Endothelial cell of umbilical vein (primary cell): Measurements from ENCODE around the gene IPP. TPM values are rescaled to one million over a fixed set of nuclear protein-coding genes. Genes with fewer than 3 reads are reported as not detected.
A peak's percentile ranks its signal among the peaks of the same experiment; 100 is the strongest.

Source experiments
- BruUV-seq: library from RNA; stranded (reverse); fragments of 400-500 nt; replicated peaks from 2 replicates; lab custom pipeline; 2021; lab: Mats Ljungman, UMichigan
- CTCF ChIA-PET: fragments of 300-600, 350-600 bp; sonication (Branson Sonifier 250); formaldehyde crosslinking; loops from one replicate; lab custom pipeline; 2021; ENCODE audit warnings: antibody characterized with exemption, inconsistent platforms; lab: Charles Lee
- POLR2A ChIA-PET: fragments of 300-600, 350-600 bp; sonication (Branson Sonifier 250); formaldehyde crosslinking; loops from one replicate; lab custom pipeline; 2021; ENCODE audit warnings: antibody characterized with exemption, inconsistent platforms; lab: Charles Lee
- DNase-seq: peaks from one replicate; pipeline ENCODE4 v3.0.0-alpha.2; 2011; ENCODE audit warnings: low read depth, low spot score
- FAIRE-seq: peaks from 2 replicates; lab custom pipeline; 2011; peaks lifted over from hg19 to GRCh38; lab: Jason Lieb, UNC
- H2AFZ ChIP-seq: 2 replicates; pipeline ENCODE4 v1.6.0; 2012; ENCODE audit warnings: low read depth, low read length, control low read depth, inconsistent platforms
- H3K27ac ChIP-seq: 2 replicates; pipeline ENCODE4 v1.5.1; 2011; ENCODE audit warnings: low read depth, mild to moderate bottlenecking, control low read depth, low read length, moderate library complexity; ENCODE audit not compliant: insufficient read depth
- H3K27me3 ChIP-seq, 2 experiments: 2 replicates each; pipeline versions ENCODE4 v1.6.0 to v1.6.1; 2011; ENCODE audit warnings: low read length in 2 of 2, mixed read lengths in 1 of 2; ENCODE audit not compliant: control insufficient read depth in 2 of 2, insufficient read depth in 2 of 2
- H3K36me3 ChIP-seq, 2 experiments: 2 replicates in 1 of 2; 3 replicates in 1 of 2; pipeline ENCODE4 v1.5.1; 2011; ENCODE audit warnings: low read length in 2 of 2, mild to moderate bottlenecking in 1 of 2, moderate library complexity in 1 of 2; ENCODE audit not compliant: control insufficient read depth in 2 of 2, insufficient read depth in 2 of 2; ENCODE audit errors: extremely low read depth in 1 of 2
- H3K4me1 ChIP-seq: 3 replicates; pipeline ENCODE4 v1.5.1; 2011; ENCODE audit warnings: mild to moderate bottlenecking, low read length; ENCODE audit not compliant: control insufficient read depth, insufficient read depth; ENCODE audit errors: extremely low read depth
- H3K4me2 ChIP-seq: 2 replicates; pipeline ENCODE4 v1.6.1; 2011; ENCODE audit warnings: low read length, control low read depth, mixed read lengths; ENCODE audit not compliant: insufficient read depth
- H3K4me3 ChIP-seq, 3 experiments: fragments of 200-600 bp in 1 of 3; sonication (generic), shearing (Covaris generic) in 1 of 3; replicated peaks in 1 of 3; 2 replicates each; pipeline ENCODE4 v1.5.1; 2011 to 2016; ENCODE audit warnings: control low read depth in 3 of 3, low read length in 3 of 3, mild to moderate bottlenecking in 2 of 3, inconsistent platforms in 1 of 3, low read depth in 1 of 3, moderate library complexity in 1 of 3; ENCODE audit not compliant: insufficient read depth in 1 of 3
- H3K79me2 ChIP-seq: 2 replicates; pipeline ENCODE4 v1.6.0; 2012; ENCODE audit warnings: low read length, inconsistent platforms; ENCODE audit not compliant: control insufficient read depth, insufficient read depth
- H3K9ac ChIP-seq: replicated peaks from 2 replicates; pipeline ENCODE3; 2011; ENCODE audit warnings: low read length, control low read depth; ENCODE audit not compliant: insufficient read depth; ENCODE audit errors: extremely low read depth
- H3K9me1 ChIP-seq: replicated peaks from 3 replicates; pipeline ENCODE4 v1.6.0; 2011; ENCODE audit warnings: mild to moderate bottlenecking, low read length; ENCODE audit not compliant: control insufficient read depth, insufficient read depth; ENCODE audit errors: extremely low read depth
- H3K9me3 ChIP-seq: replicated peaks from 2 replicates; pipeline ENCODE4 v1.5.1; 2012; ENCODE audit warnings: low read length, inconsistent platforms; ENCODE audit not compliant: control insufficient read depth, insufficient read depth
- H4K20me1 ChIP-seq: replicated peaks from 2 replicates; pipeline ENCODE3; 2011; ENCODE audit warnings: mild to moderate bottlenecking, low read length; ENCODE audit not compliant: control insufficient read depth, insufficient read depth; ENCODE audit errors: extremely low read depth
- CTCF ChIP-seq, 2 donors: IDR thresholded peaks; 1 replicate in 1 of 2; 2 replicates in 1 of 2; pipeline ENCODE4 v1.5.1; 2011; ENCODE audit warnings: low read length in 2 of 2, mild to moderate bottlenecking in 2 of 2, moderate library complexity in 2 of 2, control low read depth in 1 of 2, inconsistent platforms in 1 of 2, low read depth in 1 of 2; ENCODE audit not compliant: insufficient read depth in 1 of 2; ENCODE audit errors: extremely low read depth in 1 of 2
- EZH2 ChIP-seq: IDR thresholded peaks from 2 replicates; pipeline ENCODE4 v1.6.1; 2012; ENCODE audit warnings: borderline replicate concordance, low read depth, mild to moderate bottlenecking, moderate library complexity, low read length, inconsistent platforms; ENCODE audit not compliant: severe bottlenecking
- FOS ChIP-seq: IDR thresholded peaks from 2 replicates; pipeline ENCODE4 v1.6.1; 2011; ENCODE audit warnings: mild to moderate bottlenecking, low read length, moderate library complexity, borderline replicate concordance; ENCODE audit not compliant: insufficient read depth
- GATA2 ChIP-seq: IDR thresholded peaks from 2 replicates; pipeline ENCODE4 v1.7.0; 2011; ENCODE audit warnings: low read depth, mild to moderate bottlenecking, moderate library complexity, mixed read lengths, low read length; ENCODE audit not compliant: insufficient read length, insufficient read depth
- JUN ChIP-seq: IDR thresholded peaks from 2 replicates; pipeline ENCODE4 v1.6.1; 2011; ENCODE audit warnings: borderline replicate concordance, low read depth; ENCODE audit not compliant: insufficient read length, insufficient read depth
- MAX ChIP-seq: IDR thresholded peaks from 2 replicates; pipeline ENCODE4 v1.6.1; 2011; ENCODE audit not compliant: insufficient read depth, insufficient read length
- MYC ChIP-seq: IDR thresholded peaks from one replicate; pipeline ENCODE4 v1.6.1; 2011; ENCODE audit warnings: mild to moderate bottlenecking, low read depth, low read length
- POLR2A ChIP-seq: IDR thresholded peaks from 2 replicates; pipeline ENCODE4 v1.6.1; 2012; ENCODE audit warnings: low read depth, mild to moderate bottlenecking, control low read depth, low read length
- POLR2AphosphoS5 ChIP-seq: IDR thresholded peaks from 2 replicates; pipeline ENCODE4 v1.6.1; 2012; ENCODE audit warnings: low read depth, mild to moderate bottlenecking, control low read depth, low read length, moderate library complexity; ENCODE audit not compliant: insufficient read depth
- dilution Hi-C: fragments of 300-500 bp; cut with MboI; formaldehyde crosslinking; loops from one replicate; pipeline ENCODE4 v1.15.0; 2019; ENCODE audit warnings: low sequenced_read_pairs; ENCODE audit not compliant: extremely low pct_ligation_motif_present
- intact Hi-C: fragments of 100-400 bp; cut with micrococcal nuclease; formaldehyde crosslinking; loops from one replicate; pipeline ENCODE4 v1.10.0; 2022
- polyA plus RNA-seq, 4 experiments: library from polyadenylated mRNA; depleted of rRNA in 3 of 4; stranded (reverse) in 3 of 4; unstranded in 1 of 4; fragments of >200 nt; gene quantifications; 2 replicates each; pipeline versions ENCODE4 v1.2.1 to v1.2.3, GENCODE V29; 2011 to 2012; ENCODE audit warnings: missing spikeins in 1 of 4
- total RNA-seq: library from RNA; stranded (reverse); gene quantifications from 2 replicates; pipeline ENCODE4 v1.2.3, GENCODE V29; 2021

IPP gene
- total and polyA plus RNA-seq, 2 donors (not counting 3 experiments of a cell fraction or from before 2014, with no cell fraction given), result 2.1 to 6.3 TPM

GRCh38 chr1:45767035-45767434, 16.6 kb upstream of the IPP start:
- dilution Hi-C loops (no loop called here), intact Hi-C loops (no loop called here)
- BruUV-seq, result no TSS peak
- Histone ChIP-seq H3K9me3 (no peaks in the 10 kb centered on the region), H3K79me2 (no peaks in the 10 kb centered on the region), H3K9ac (no peak overlapping the region), H3K27ac (no peak overlapping the region), H3K4me1 (peaks cover 3% of the 10 kb centered on the region), H3K27me3 (no peaks in the 10 kb centered on the region), H2AFZ (peak overlapping the region; percentile 68), H3K4me3 (no peak overlapping the region), H3K9me1 (no peaks in the 10 kb centered on the region), H3K4me2 (peak overlapping the region; percentile 42), H3K36me3 (no peaks in the 10 kb centered on the region), H4K20me1 (no peaks in the 10 kb centered on the region)
- DNase-seq (peak; percentile 13), FAIRE-seq (peak; percentile 21)
- POLR2A ChIA-PET, result interaction anchor here (0.6 kb wide), 1 partner anchor 267 kb away, joined by 3 read pairs; the partner anchor contains the start of gene MMACHC
- TF ChIP-seq POLR2A (no peak), MYC (no peak), CTCF (IDR thresholded peaks at IDR 0.05; ENCODE audit: extremely low read depth in 1 of 2, insufficient read depth in 1 of 2, low read depth in 1 of 2, low read length in 2 of 2) (no peak), GATA2 (no peak), EZH2 (no peak), MAX (no peak), FOS (no peak), POLR2AphosphoS5 (no peak), JUN (no peak)
- CTCF ChIA-PET, result interaction anchor here (0.7 kb wide), 1 partner anchor 97 kb away, joined by 3 read pairs; no protein-coding TSS in a partner anchor
